Measurements from ENCODE around the gene NR0B1. TPM values are rescaled to one million over a fixed set of nuclear protein-coding genes. Genes with fewer than 3 reads are reported as not detected.

Gene NR0B1
- total RNA-seq, 4 donors from 2014 or later, result not detected

GRCh38 chrX:30283456-30284200, 25.6 kb downstream of the NR0B1 start:
- no peak for DNase-seq
- Histone ChIP-seq H3K36me3 (no peaks in the 10 kb centered on the region), H3K9me3 (no peaks in the 10 kb centered on the region), H3K4me3 (no peak overlapping the region), H3K27ac (no peak overlapping the region), H3K4me1 (no peaks in the 10 kb centered on the region), H3K27me3 (no peaks in the 10 kb centered on the region)
- WGBS, 2 donors (ENCODE audit: low coverage in 1 of 2), result 65% methylated on average over 3 of the region's 3 CpGs; no CpG with 5 or more reads in 1 of the 2 donors
- no peak for TF ChIP-seq EP300 (IDR thresholded peaks at IDR 0.05; ENCODE audit: low read depth)
- TF ChIP-seq POLR2A (IDR thresholded peaks at IDR 0.05), result no peak
- no peak for TF ChIP-seq CTCF (IDR thresholded peaks at IDR 0.05)
- TF ChIP-seq POLR2AphosphoS5 (IDR thresholded peaks at IDR 0.05), result no peak
- in situ Hi-C loops (cut with MboI; ENCODE audit: low pct_ligation_motif_present in 1 of 4, low pct_unique_long_range_greater_than_20kb in 1 of 4, low sequenced_read_pairs in 3 of 4) (no loop called here), intact Hi-C loops (cut with DNase I; ENCODE audit: low total_unique reads) (no loop called here)

GRCh38 chrX:30282527-30282926, 26.7 kb downstream of the NR0B1 start:
- no peaks in the 10 kb centered on the region for H3K4me1 ChIP-seq
- TF ChIP-seq POLR2AphosphoS5 (IDR thresholded peaks at IDR 0.05) (no peak), CTCF (IDR thresholded peaks at IDR 0.05) (no peak), POLR2A (IDR thresholded peaks at IDR 0.05) (no peak), EP300 (IDR thresholded peaks at IDR 0.05; ENCODE audit: low read depth) (no peak)
- no peaks in the 10 kb centered on the region for H3K9me3 ChIP-seq
- H3K27ac ChIP-seq, result no peak overlapping the region
- DNase-seq, result no peak
- no peaks in the 10 kb centered on the region for H3K27me3 ChIP-seq
- intact Hi-C loops (cut with DNase I; ENCODE audit: low total_unique reads), result no loop called here
- no peaks in the 10 kb centered on the region for H3K36me3 ChIP-seq
- H3K4me3 ChIP-seq, result no peak overlapping the region
- in situ Hi-C loops (cut with MboI; ENCODE audit: low pct_ligation_motif_present in 1 of 4, low pct_unique_long_range_greater_than_20kb in 1 of 4, low sequenced_read_pairs in 3 of 4), result no loop called here

GRCh38 chrX:30280428-30280827, 28.8 kb downstream of the NR0B1 start:
- intact Hi-C loops (cut with DNase I; ENCODE audit: low total_unique reads), result no loop called here
- no peaks in the 10 kb centered on the region for H3K4me1 ChIP-seq
- H3K4me3 ChIP-seq, result no peak overlapping the region
- no peaks in the 10 kb centered on the region for H3K27me3 ChIP-seq
- whole genome bisulfite sequencing, 2 donors (ENCODE audit: low coverage in 1 of 2), result 40 to 81% methylated on average over 1 of the region's 1 CpG
- H3K27ac ChIP-seq, result no peak overlapping the region
- no peaks in the 10 kb centered on the region for H3K36me3 ChIP-seq
- no peaks in the 10 kb centered on the region for H3K9me3 ChIP-seq
- TF ChIP-seq EP300 (IDR thresholded peaks at IDR 0.05; ENCODE audit: low read depth), result no peak
- TF ChIP-seq POLR2A (IDR thresholded peaks at IDR 0.05), result no peak
- no peak for TF ChIP-seq POLR2AphosphoS5 (IDR thresholded peaks at IDR 0.05)
- TF ChIP-seq CTCF (IDR thresholded peaks at IDR 0.05), result no peak
- no peak for DNase-seq
- in situ Hi-C loops (cut with MboI; ENCODE audit: low pct_ligation_motif_present in 1 of 4, low pct_unique_long_range_greater_than_20kb in 1 of 4, low sequenced_read_pairs in 3 of 4), result no loop called here

GRCh38 chrX:30278365-30278764, 30.8 kb downstream of the NR0B1 start:
- DNase-seq, result no peak
- Histone ChIP-seq H3K4me1 (no peaks in the 10 kb centered on the region), H3K27ac (no peak overlapping the region), H3K36me3 (no peaks in the 10 kb centered on the region), H3K27me3 (no peaks in the 10 kb centered on the region), H3K4me3 (no peak overlapping the region), H3K9me3 (no peaks in the 10 kb centered on the region)
- intact Hi-C loops (cut with DNase I; ENCODE audit: low total_unique reads) (no loop called here), in situ Hi-C loops (cut with MboI; ENCODE audit: low pct_ligation_motif_present in 1 of 4, low pct_unique_long_range_greater_than_20kb in 1 of 4, low sequenced_read_pairs in 3 of 4) (no loop called here)
- 51% methylated on average over 1 of the region's 1 CpG; no CpG with 5 or more reads in 1 of the 2 donors for WGBS, 2 donors (ENCODE audit: low coverage in 1 of 2)
- no peak for TF ChIP-seq POLR2AphosphoS5 (IDR thresholded peaks at IDR 0.05)

GRCh38 chrX:30275498-30275897, 33.7 kb downstream of the NR0B1 start:
- in situ Hi-C loops (cut with MboI; ENCODE audit: low pct_ligation_motif_present in 1 of 4, low pct_unique_long_range_greater_than_20kb in 1 of 4, low sequenced_read_pairs in 3 of 4) (no loop called here), intact Hi-C loops (cut with DNase I; ENCODE audit: low total_unique reads) (no loop called here)
- no peak overlapping the region for H3K4me3 ChIP-seq
- TF ChIP-seq CTCF (IDR thresholded peaks at IDR 0.05) (no peak), POLR2AphosphoS5 (IDR thresholded peaks at IDR 0.05) (no peak), POLR2A (IDR thresholded peaks at IDR 0.05) (no peak), EP300 (IDR thresholded peaks at IDR 0.05; ENCODE audit: low read depth) (no peak)
- no peaks in the 10 kb centered on the region for H3K9me3 ChIP-seq
- DNase-seq, result no peak
- H3K27me3 ChIP-seq, result no peaks in the 10 kb centered on the region
- 0 to 11% methylated on average over 1 of the region's 1 CpG for WGBS, 2 donors (ENCODE audit: low coverage in 1 of 2)
- no peaks in the 10 kb centered on the region for H3K36me3 ChIP-seq
- H3K4me1 ChIP-seq, result no peaks in the 10 kb centered on the region
- H3K27ac ChIP-seq, result no peak overlapping the region

Data from transverse colon (tissue), 4 donors.